GM12865 (cell line): Measurements from ENCODE around the gene MB.

Experiments used
- DNase-seq: peaks from one replicate; pipeline ENCODE4 v3.0.0; 2010; ENCODE audit warnings: low read depth
- H3K4me3 ChIP-seq: 2 replicates; pipeline ENCODE4 v1.5.1; 2011; ENCODE audit warnings: mild to moderate bottlenecking, low read depth, low read length, control low read depth
- CTCF ChIP-seq: IDR thresholded peaks from 2 replicates; pipeline ENCODE4 v1.5.1; 2011; ENCODE audit warnings: low read length, control low read depth, low read depth, inconsistent platforms; ENCODE audit not compliant: insufficient read depth; ENCODE audit errors: missing control alignments

MB gene

GRCh38 chr22:35610741-35611140 is 6.4 kb downstream of the MB start:
- no peak for TF ChIP-seq CTCF
- no peak overlapping the region for H3K4me3 ChIP-seq
- no peak for DNase-seq

GRCh38 chr22:35609761-35610160 is 7.4 kb downstream of the MB start:
- H3K4me3 ChIP-seq, result no peak overlapping the region
- no peak for TF ChIP-seq CTCF
- no peak for DNase-seq

- DNase-seq, result no peak
- no peak overlapping the region for H3K4me3 ChIP-seq
- TF ChIP-seq CTCF, result no peak
Measured at GRCh38 chr22:35609261-35609660, 7.9 kb downstream of the MB start.

GRCh38 chr22:35608088-35608487 is 9.0 kb downstream of the MB start:
- no peak for TF ChIP-seq CTCF
- no peak for DNase-seq
- no peak overlapping the region for H3K4me3 ChIP-seq

GRCh38 chr22:35606916-35607315 is 10.2 kb downstream of the MB start:
- no peak for DNase-seq
- no peak overlapping the region for H3K4me3 ChIP-seq
- no peak for TF ChIP-seq CTCF

GRCh38 chr22:35605851-35606481 is 11.2 kb downstream of the MB start:
- TF ChIP-seq CTCF, result no peak
- no peak overlapping the region for H3K4me3 ChIP-seq
- DNase-seq, result no peak

- no peak for DNase-seq
- no peak for TF ChIP-seq CTCF
- no peak overlapping the region for H3K4me3 ChIP-seq
Measured at GRCh38 chr22:35605369-35605680, 11.8 kb downstream of the MB start.
